ENCODE measurements around the gene PDE5A. TPM values are rescaled to one million over a fixed set of nuclear protein-coding genes. Genes with fewer than 3 reads are reported as not detected.

Gene PDE5A
- polyA plus RNA-seq, 1 donor (not counting 4 experiments of a cell fraction or from before 2014, with no cell fraction given): 3.6 TPM

DNA sequence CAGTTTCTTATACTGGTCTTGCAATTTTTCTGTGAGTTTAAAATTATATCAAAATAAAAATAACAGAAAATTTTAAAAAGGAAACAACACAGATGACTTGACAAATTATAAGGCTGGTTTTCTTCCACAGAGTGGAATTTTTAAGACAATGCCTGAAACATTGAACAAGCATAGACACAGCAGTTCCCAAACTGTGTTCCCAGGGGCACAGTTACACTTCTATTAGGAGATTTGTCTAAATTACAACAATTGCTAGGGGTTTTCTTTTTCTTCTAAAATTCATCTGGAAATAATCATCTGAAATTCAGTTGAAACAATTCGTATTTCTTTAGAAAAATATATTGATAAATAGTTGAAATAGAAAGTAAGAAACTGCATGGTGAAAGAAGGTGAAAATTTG lies 26.2 kb downstream of the PDE5A start:
- no peaks in the 10 kb centered on the region for H3K4me1 ChIP-seq (ENCODE audit: control insufficient read depth, extremely low read depth, insufficient read depth, low read length)
- dilution Hi-C loops (cut with MboI; ENCODE audit: extremely low pct_ligation_motif_present, low sequenced_read_pairs): no loop called here
- no peak for TF ChIP-seq EZH2 (IDR thresholded peaks at IDR 0.05; ENCODE audit: low read length)
- TF ChIP-seq, protein P1, sequence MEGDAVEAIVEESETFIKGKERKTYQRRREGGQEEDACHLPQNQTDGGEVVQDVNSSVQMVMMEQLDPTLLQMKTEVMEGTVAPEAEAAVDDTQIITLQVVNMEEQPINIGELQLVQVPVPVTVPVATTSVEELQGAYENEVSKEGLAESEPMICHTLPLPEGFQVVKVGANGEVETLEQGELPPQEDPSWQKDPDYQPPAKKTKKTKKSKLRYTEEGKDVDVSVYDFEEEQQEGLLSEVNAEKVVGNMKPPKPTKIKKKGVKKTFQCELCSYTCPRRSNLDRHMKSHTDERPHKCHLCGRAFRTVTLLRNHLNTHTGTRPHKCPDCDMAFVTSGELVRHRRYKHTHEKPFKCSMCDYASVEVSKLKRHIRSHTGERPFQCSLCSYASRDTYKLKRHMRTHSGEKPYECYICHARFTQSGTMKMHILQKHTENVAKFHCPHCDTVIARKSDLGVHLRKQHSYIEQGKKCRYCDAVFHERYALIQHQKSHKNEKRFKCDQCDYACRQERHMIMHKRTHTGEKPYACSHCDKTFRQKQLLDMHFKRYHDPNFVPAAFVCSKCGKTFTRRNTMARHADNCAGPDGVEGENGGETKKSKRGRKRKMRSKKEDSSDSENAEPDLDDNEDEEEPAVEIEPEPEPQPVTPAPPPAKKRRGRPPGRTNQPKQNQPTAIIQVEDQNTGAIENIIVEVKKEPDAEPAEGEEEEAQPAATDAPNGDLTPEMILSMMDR (optimal IDR thresholded peaks at IDR 0.05 in 1 of 3, IDR thresholded peaks at IDR 0.05 in 1 of 3, conservative IDR thresholded peaks at IDR 0.05 in 1 of 3; ENCODE audit: extremely low read depth in 1 of 3, insufficient read depth in 2 of 3, low read length in 3 of 3): no peak
- H2AFZ ChIP-seq (ENCODE audit: control insufficient read depth, low read length): no peak overlapping the region
- H3K9ac ChIP-seq (ENCODE audit: control insufficient read depth, extremely low read depth, insufficient read depth, low read length): no peak overlapping the region
- no peak for DNase-seq (ENCODE audit: low read depth, low spot score)
- H3K9me3 ChIP-seq (ENCODE audit: control insufficient read depth, low read depth, low read length): no peaks in the 10 kb centered on the region
- H3K4me3 ChIP-seq (ENCODE audit: control insufficient read depth in 2 of 3, extremely low read depth in 1 of 3, insufficient read depth in 2 of 3, low read depth in 1 of 3, low read length in 3 of 3): no peak overlapping the region
- no peaks in the 10 kb centered on the region for H3K79me2 ChIP-seq (ENCODE audit: control insufficient read depth, insufficient read depth, low read length)
- no peak for FAIRE-seq
- no peaks in the 10 kb centered on the region for H3K36me3 ChIP-seq (ENCODE audit: control insufficient read depth in 2 of 2, extremely low read depth in 1 of 2, insufficient read depth in 2 of 2, low read length in 2 of 2)
- no peak overlapping the region for H3K4me2 ChIP-seq (ENCODE audit: control insufficient read depth, extremely low read depth, insufficient read depth, low read depth, low read length)
- H3K9me1 ChIP-seq (ENCODE audit: control insufficient read depth, extremely low read depth, insufficient read depth, low read length): no peaks in the 10 kb centered on the region
- no peaks in the 10 kb centered on the region for H4K20me1 ChIP-seq (ENCODE audit: control insufficient read depth, extremely low read depth, insufficient read depth, low read length)
- no peak overlapping the region for H3K27ac ChIP-seq (ENCODE audit: control insufficient read depth, insufficient read depth, low read length)
- H3K27me3 ChIP-seq (ENCODE audit: control insufficient read depth, extremely low read depth, insufficient read depth, low read length): no peaks in the 10 kb centered on the region

DNA sequence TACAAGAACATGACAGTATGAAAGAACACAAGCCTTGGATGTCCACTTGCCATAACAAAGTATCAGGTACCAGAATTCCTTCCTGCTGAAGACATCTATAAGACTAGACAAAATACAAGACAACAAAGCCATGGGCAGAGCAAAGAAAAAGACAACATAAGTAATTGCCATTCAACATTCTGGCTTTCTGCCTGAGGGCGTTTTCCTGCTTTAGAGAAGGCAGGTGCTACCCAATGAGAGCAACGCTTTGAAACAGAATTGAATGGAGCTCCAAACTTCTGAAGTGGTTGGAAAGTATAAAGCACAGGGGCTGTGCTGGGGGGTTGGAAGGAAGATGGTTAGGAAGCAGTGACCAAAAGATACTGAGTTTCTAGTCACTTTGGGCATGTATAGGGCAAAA lies 30.1 kb downstream of the PDE5A start:
- Histone ChIP-seq H4K20me1 (ENCODE audit: control insufficient read depth, extremely low read depth, insufficient read depth, low read length) (no peaks in the 10 kb centered on the region), H3K9me3 (ENCODE audit: control insufficient read depth, low read depth, low read length) (no peaks in the 10 kb centered on the region), H3K36me3 (ENCODE audit: control insufficient read depth in 2 of 2, extremely low read depth in 1 of 2, insufficient read depth in 2 of 2, low read length in 2 of 2) (no peaks in the 10 kb centered on the region), H3K27ac (ENCODE audit: control insufficient read depth, insufficient read depth, low read length) (no peak overlapping the region), H3K4me2 (ENCODE audit: control insufficient read depth, extremely low read depth, insufficient read depth, low read depth, low read length) (no peak overlapping the region), H3K27me3 (ENCODE audit: control insufficient read depth, extremely low read depth, insufficient read depth, low read length) (no peaks in the 10 kb centered on the region), H3K9me1 (ENCODE audit: control insufficient read depth, extremely low read depth, insufficient read depth, low read length) (no peaks in the 10 kb centered on the region), H2AFZ (ENCODE audit: control insufficient read depth, low read length) (no peak overlapping the region), H3K79me2 (ENCODE audit: control insufficient read depth, insufficient read depth, low read length) (no peaks in the 10 kb centered on the region), H3K4me3 (ENCODE audit: control insufficient read depth in 2 of 3, extremely low read depth in 1 of 3, insufficient read depth in 2 of 3, low read depth in 1 of 3, low read length in 3 of 3) (no peak overlapping the region), H3K9ac (ENCODE audit: control insufficient read depth, extremely low read depth, insufficient read depth, low read length) (no peak overlapping the region), H3K4me1 (ENCODE audit: control insufficient read depth, extremely low read depth, insufficient read depth, low read length) (no peaks in the 10 kb centered on the region)
- DNase-seq (ENCODE audit: low read depth, low spot score) (no peak), FAIRE-seq (no peak)
- dilution Hi-C loops (cut with MboI; ENCODE audit: extremely low pct_ligation_motif_present, low sequenced_read_pairs): no loop called here
- TF ChIP-seq, protein P1 (optimal IDR thresholded peaks at IDR 0.05 in 1 of 3, IDR thresholded peaks at IDR 0.05 in 1 of 3, conservative IDR thresholded peaks at IDR 0.05 in 1 of 3; ENCODE audit: extremely low read depth in 1 of 3, insufficient read depth in 2 of 3, low read length in 3 of 3): no peak
- TF ChIP-seq EZH2 (IDR thresholded peaks at IDR 0.05; ENCODE audit: low read length): no peak

Measured in keratinocyte (primary cell).